Astrocyte of the spinal cord (primary cell): ENCODE results near the gene TCFL5.
A peak's percentile ranks its signal among the peaks of the same experiment; 100 is the strongest.

Experiments
- DNase-seq: peaks from one replicate; pipeline ENCODE4 v3.0.0; 2011; ENCODE audit warnings: low read depth, low spot score
- H3K4me3 ChIP-seq: 2 replicates; pipeline ENCODE4 v1.5.1; 2011; ENCODE audit warnings: low read depth, mild to moderate bottlenecking, low read length, moderate library complexity
- in situ Hi-C: cut with HindIII; loops from 2 replicates; pipeline ENCODE4 v1.10.0; 2017; ENCODE audit warnings: low sequenced_read_pairs
- TF ChIP-seq, protein P1 (sequence below): IDR thresholded peaks from 2 replicates; pipeline ENCODE4 v1.5.1; 2012; ENCODE audit warnings: low read depth, mild to moderate bottlenecking, low read length, inconsistent platforms

Gene TCFL5

DNA sequence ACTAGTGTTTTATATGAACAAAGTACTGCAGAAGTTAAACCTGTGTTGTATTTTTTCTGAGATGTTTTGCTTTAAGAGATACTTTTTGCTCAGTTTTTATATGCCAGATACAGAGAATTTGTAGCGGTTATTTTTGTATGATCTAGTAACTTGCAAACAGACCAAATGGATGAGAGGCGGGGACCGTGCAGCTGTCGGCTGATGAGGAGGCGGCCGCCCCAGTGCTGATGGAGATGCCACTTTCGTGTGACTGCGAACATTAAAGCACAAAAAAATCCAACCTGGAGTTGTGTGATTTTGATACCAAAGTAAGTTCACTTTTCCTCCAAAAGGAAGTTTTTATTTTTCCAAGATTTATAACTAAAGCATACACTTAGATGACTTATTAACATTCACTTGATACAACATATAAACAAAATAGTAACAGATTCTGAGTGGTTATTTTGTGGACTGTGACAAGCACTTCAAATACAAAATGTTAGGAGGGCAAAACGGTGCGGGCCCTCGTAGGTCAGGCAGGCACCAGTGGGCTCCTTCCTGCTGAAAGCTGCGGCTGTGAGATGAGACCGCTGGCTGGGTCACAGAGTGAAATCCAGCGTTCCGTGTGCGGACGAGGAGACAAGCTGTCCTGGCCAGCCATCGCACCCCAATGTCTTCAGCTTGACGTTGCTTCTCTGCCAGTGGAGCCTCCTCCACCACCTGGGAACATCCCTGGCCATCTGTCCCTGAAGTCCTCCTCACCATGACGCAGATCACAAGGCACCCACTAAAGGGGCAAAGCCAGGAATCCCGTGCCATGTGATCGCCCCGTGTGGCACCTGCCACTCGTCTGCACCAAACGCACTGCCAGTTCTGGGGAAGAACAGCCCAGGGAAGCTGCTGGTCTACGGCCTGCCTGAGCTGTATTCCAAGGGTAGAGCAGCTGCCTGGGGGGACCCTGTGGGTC is 61.0 kb downstream of the TCFL5 start:
- no peak for DNase-seq
- in situ Hi-C loops: no loop called here
- no peak overlapping the region for H3K4me3 ChIP-seq
- TF ChIP-seq, protein P1, sequence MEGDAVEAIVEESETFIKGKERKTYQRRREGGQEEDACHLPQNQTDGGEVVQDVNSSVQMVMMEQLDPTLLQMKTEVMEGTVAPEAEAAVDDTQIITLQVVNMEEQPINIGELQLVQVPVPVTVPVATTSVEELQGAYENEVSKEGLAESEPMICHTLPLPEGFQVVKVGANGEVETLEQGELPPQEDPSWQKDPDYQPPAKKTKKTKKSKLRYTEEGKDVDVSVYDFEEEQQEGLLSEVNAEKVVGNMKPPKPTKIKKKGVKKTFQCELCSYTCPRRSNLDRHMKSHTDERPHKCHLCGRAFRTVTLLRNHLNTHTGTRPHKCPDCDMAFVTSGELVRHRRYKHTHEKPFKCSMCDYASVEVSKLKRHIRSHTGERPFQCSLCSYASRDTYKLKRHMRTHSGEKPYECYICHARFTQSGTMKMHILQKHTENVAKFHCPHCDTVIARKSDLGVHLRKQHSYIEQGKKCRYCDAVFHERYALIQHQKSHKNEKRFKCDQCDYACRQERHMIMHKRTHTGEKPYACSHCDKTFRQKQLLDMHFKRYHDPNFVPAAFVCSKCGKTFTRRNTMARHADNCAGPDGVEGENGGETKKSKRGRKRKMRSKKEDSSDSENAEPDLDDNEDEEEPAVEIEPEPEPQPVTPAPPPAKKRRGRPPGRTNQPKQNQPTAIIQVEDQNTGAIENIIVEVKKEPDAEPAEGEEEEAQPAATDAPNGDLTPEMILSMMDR: no peak

DNA sequence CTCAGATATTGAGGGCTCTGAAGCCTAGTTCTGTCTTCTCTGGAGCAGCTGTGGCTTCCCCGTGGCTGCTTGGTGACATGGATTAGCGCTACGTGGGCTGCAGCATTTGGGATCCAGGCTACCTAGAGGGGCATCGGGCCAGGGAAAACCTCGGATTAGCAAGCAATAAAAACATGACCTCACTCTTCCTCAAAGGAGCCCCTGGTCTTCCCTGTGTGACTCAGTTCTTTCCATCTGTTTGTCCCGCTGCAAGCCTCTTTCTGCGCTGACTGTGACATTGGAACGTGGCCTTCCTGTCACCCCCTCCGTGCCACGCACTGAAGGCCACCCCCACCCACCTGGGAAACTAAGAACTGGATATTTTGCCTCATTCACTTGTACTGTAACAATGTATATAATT is 61.7 kb downstream of the TCFL5 start:
- no peak overlapping the region for H3K4me3 ChIP-seq
- TF ChIP-seq, protein P1: no peak
- in situ Hi-C loops: no loop called here

DNA sequence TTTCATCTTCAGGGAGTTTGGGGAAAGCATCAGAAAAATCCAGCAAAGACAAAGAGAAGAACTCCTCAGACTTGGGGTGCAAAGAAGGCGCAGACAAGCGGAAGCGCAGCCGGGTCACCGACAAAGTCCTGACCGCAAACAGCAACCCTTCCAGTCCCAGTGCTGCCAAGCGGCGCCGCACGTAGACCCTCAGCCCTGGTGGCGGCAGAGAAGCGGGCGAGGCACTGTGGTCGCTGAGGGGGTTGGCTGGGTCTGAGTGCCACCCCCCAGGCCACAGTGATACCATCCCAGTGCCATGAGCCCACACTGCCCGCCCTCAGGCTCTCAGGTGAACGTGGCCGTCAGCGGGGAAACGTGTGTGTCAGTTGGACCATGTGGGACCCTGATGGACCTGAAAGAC is 62.2 kb downstream of the TCFL5 start:
- DNase-seq: no peak
- in situ Hi-C loops: no loop called here
- no peak overlapping the region for H3K4me3 ChIP-seq
- TF ChIP-seq, protein P1: no peak

More for the DNA sequence above, 61.7 kb downstream of the TCFL5 start:
- no peak for DNase-seq

DNA sequence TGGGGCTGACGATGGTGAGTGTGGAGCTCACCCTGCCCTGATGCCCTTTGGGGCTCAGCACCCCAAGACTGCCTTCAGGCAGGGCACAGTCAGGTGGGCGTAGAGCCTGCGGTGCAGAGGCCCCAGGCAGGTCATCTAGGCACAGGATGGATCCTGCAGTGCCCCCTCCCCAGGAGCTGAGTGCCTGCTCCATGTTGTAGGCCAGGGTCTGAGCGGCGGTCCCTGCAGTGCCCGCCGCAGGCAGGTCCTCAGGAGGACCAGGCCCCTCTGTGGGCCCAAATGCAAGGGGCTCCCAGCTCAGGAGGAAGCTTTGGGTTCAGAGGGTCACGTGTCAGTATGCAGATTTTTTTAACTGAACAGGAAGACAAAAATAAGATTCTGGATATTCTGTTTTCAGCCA is 62.6 kb downstream of the TCFL5 start:
- TF ChIP-seq, protein P1: no peak
- in situ Hi-C loops: no loop called here
- DNase-seq: no peak
- H3K4me3 ChIP-seq: no peak overlapping the region

DNA sequence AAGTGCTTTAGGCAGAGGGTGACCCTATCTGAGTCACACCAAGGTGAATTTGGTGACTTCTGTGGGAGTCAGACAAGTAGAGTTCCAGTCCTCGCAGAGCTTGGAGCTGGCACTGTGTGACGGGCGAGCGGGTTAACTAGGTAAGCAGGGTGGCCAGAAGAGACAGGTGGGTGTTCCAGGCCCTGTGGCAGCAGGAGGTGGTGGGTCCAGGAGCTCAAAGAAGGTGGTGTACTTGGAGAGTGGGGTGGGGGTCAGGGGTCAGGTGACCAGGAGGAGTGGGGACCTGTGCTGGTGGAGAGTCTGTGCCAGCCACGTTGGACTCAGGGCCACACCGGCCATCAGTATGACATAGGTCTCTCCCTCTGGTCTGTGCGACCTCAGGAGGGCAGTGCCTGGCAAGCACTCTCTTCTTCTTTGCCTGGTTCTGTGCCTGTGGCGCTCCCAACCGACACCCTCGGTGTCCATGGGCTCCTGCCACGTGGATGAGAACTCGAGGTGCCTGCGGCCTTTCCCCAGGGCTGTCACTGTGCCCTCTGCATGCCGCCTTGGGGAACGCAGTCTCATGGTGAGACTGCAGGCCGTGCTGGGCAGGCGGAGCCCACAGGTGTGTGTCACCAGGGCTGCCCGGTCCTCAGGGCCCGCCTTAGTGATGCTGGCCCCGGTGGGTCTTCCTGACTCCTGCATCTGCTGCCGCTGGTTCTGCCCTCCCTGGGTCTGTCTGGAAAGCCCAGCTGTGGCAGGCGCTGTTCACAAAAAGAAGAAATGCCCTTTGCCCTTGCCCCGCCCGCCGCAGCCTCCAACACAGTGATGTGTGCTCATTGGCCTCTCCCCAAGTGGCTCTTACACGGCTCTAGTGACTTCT is 63.7 kb downstream of the TCFL5 start:
- no peak for DNase-seq
- TF ChIP-seq, protein P1: no peak
- no peak overlapping the region for H3K4me3 ChIP-seq
- in situ Hi-C loops: no loop called here

DNA sequence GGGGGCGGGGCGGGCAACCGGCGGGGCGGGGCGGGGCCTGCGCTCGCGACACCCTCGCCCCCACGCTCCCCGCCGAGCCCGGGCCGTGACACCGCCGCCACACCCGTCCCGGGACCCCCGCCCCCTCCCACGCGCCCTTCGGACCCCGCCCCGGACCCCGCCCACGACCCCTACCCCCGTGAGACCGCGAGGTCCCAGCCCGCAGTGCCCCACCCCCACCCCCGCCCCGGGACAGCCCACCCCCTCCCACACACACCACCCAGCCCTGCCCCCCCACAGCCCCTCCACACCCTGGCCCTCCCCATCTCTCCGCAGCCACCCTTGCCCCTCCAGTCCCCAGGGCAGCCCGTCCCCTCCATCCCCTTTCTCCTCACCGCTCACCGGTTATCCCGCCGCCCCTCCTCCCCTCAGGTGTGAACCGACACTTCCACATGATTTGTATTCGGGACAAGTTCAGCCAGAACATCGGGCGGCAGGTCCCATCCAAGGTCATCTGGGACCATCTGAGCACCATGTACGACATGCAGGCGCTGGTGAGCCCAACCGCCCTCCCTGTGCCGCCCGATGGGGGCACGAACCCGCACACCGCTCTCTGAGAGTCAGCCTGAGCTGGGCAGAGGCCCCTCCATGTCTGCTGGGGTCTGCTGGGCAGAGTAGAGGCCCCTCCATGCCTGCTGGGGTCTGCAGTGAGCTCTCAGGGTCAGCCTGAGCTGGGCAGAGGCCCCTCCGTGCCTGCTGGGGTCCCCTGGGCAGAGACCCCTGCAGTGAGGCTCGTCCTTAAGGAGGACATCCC is 64.7 kb downstream of the TCFL5 start:
- in situ Hi-C loops: no loop called here
- H3K4me3 ChIP-seq: peak overlapping the region; percentile 52
- DNase-seq: no peak
- TF ChIP-seq, protein P1: no peak
